GM18505 (cell line): ENCODE results near the gene ZNF621.
"Not testable (repeated sequence)": the region's sequence is repeated elsewhere in the genome, so short reads cannot be mapped to it uniquely, and the experiment has no call there.

Experiments used
- ATAC-seq: cut with Tn5 transposase; IDR thresholded peaks from one replicate; pipeline ENCODE4 v1.9.1; 2021; ENCODE audit not compliant: unreplicated experiment
- POLR2A ChIP-seq: IDR thresholded peaks from 4 replicates; pipeline ENCODE4 v1.6.1; 2011; ENCODE audit warnings: borderline replicate concordance; ENCODE audit not compliant: insufficient read depth, insufficient read length; ENCODE audit errors: extremely low read depth

The ZNF621 gene

GRCh38 chr3:40511031-40511718 is 13.6 kb upstream of the ZNF621 start:
- no peak for TF ChIP-seq POLR2A
- ATAC-seq, result no peak

GRCh38 chr3:40516201-40516600 is 8.6 kb upstream of the ZNF621 start:
- no peak for ATAC-seq
- TF ChIP-seq POLR2A, result no peak

GRCh38 chr3:40518067-40518466 is 6.7 kb upstream of the ZNF621 start:
- TF ChIP-seq POLR2A, result no peak
- no peak for ATAC-seq

GRCh38 chr3:40518848-40519247 is 5.9 kb upstream of the ZNF621 start:
- no peak for ATAC-seq
- TF ChIP-seq POLR2A, result no peak

GRCh38 chr3:40521254-40521653 is 3.5 kb upstream of the ZNF621 start:
- TF ChIP-seq POLR2A, result no peak
- no peak for ATAC-seq

- no peak for TF ChIP-seq POLR2A
- no peak for ATAC-seq
These were observed 979 bp upstream of the ZNF621 start for GRCh38 chr3:40523781-40524180.

- no peak for ATAC-seq
- TF ChIP-seq POLR2A, result no peak
These were observed 565 bp upstream of the ZNF621 start for GRCh38 chr3:40524222-40524567.

GRCh38 chr3:40528426-40528825 is 3.7 kb downstream of the ZNF621 start:
- no peak for ATAC-seq
- TF ChIP-seq POLR2A, result no peak

- ATAC-seq, result no peak
- no peak for TF ChIP-seq POLR2A
These were observed 7.5 kb downstream of the ZNF621 start for GRCh38 chr3:40532252-40532651.

- no peak for ATAC-seq
- no peak for TF ChIP-seq POLR2A
These were observed 9.5 kb downstream of the ZNF621 start for GRCh38 chr3:40534283-40534682.

- no peak for ATAC-seq
- TF ChIP-seq POLR2A, result no peak
These were observed 22.1 kb downstream of the ZNF621 start for GRCh38 chr3:40546816-40547215.

GRCh38 chr3:40550167-40550566 is 25.4 kb downstream of the ZNF621 start:
- no peak for ATAC-seq
- TF ChIP-seq POLR2A, result no peak

- no peak for ATAC-seq
- TF ChIP-seq POLR2A, result no peak
These were observed 32.9 kb downstream of the ZNF621 start for GRCh38 chr3:40557575-40558161.

- not testable (repeated sequence) for ATAC-seq
These were observed 37.7 kb downstream of the ZNF621 start for GRCh38 chr3:40562482-40562881.

GRCh38 chr3:40565629-40566028 is 40.9 kb downstream of the ZNF621 start:
- not testable (repeated sequence) for ATAC-seq
